EL (cell line): ENCODE measurements around the gene PITPNM3.
A peak's percentile ranks its signal among the peaks of the same experiment; 100 is the strongest.

Experiments
- DNase-seq: peaks from one replicate; pipeline ENCODE4 v3.0.0-alpha.2; 2016

PITPNM3 gene

GRCh38 chr17:6476076-6476809 lies 80.1 kb downstream of the PITPNM3 start:
- DNase-seq: no peak

GRCh38 chr17:6475411-6475810 lies 80.9 kb downstream of the PITPNM3 start:
- DNase-seq: no peak

- DNase-seq: no peak
These were observed 81.4 kb downstream of the PITPNM3 start for GRCh38 chr17:6474906-6475305.

GRCh38 chr17:6474376-6474775 lies 82.0 kb downstream of the PITPNM3 start:
- no peak for DNase-seq

GRCh38 chr17:6473128-6473767 lies 83.1 kb downstream of the PITPNM3 start:
- peak; percentile 73 for DNase-seq

- DNase-seq: no peak
These were observed 83.8 kb downstream of the PITPNM3 start for GRCh38 chr17:6472517-6472916.

- DNase-seq: peak; percentile 93
These were observed 84.6 kb downstream of the PITPNM3 start for GRCh38 chr17:6471531-6472465.

- DNase-seq: peak; percentile 21
These were observed 85.4 kb downstream of the PITPNM3 start for GRCh38 chr17:6470751-6471521.

- DNase-seq: no peak
These were observed 86.1 kb downstream of the PITPNM3 start for GRCh38 chr17:6470146-6470718.

- DNase-seq: no peak
These were observed 88.1 kb downstream of the PITPNM3 start for GRCh38 chr17:6468051-6468790.

GRCh38 chr17:6467567-6467966 lies 88.8 kb downstream of the PITPNM3 start:
- DNase-seq: no peak

GRCh38 chr17:6465206-6466003 lies 91.0 kb downstream of the PITPNM3 start:
- no peak for DNase-seq

- no peak for DNase-seq
These were observed 91.8 kb downstream of the PITPNM3 start for GRCh38 chr17:6464446-6465041.

- DNase-seq: no peak
These were observed 92.5 kb downstream of the PITPNM3 start for GRCh38 chr17:6463616-6464445.

- DNase-seq: no peak
These were observed 93.7 kb downstream of the PITPNM3 start for GRCh38 chr17:6462692-6463091.

- DNase-seq: no peak
These were observed 94.4 kb downstream of the PITPNM3 start for GRCh38 chr17:6461792-6462524.

GRCh38 chr17:6461246-6461645 lies 95.1 kb downstream of the PITPNM3 start:
- DNase-seq: no peak

GRCh38 chr17:6460531-6461161 lies 95.7 kb downstream of the PITPNM3 start:
- DNase-seq: no peak
